Epithelial cell of esophagus (primary cell): ENCODE data around the gene CEACAM18.

Source experiments
- DNase-seq: peaks from one replicate; pipeline ENCODE4 v3.0.0; 2010; ENCODE audit warnings: low read depth
- H3K4me3 ChIP-seq: 2 replicates; pipeline ENCODE4 v1.5.1; 2011; ENCODE audit warnings: mild to moderate bottlenecking, low read length, control low read depth
- TF ChIP-seq, protein P1 (sequence below): IDR thresholded peaks from 2 replicates; pipeline ENCODE4 v1.5.1; 2011; ENCODE audit warnings: low read depth, mild to moderate bottlenecking, low read length, control low read depth, inconsistent platforms; ENCODE audit not compliant: insufficient read depth; ENCODE audit errors: missing control alignments

The CEACAM18 gene

GRCh38 chr19:51456541-51457290 lies 21.6 kb upstream of the CEACAM18 start:
- TF ChIP-seq, protein P1, sequence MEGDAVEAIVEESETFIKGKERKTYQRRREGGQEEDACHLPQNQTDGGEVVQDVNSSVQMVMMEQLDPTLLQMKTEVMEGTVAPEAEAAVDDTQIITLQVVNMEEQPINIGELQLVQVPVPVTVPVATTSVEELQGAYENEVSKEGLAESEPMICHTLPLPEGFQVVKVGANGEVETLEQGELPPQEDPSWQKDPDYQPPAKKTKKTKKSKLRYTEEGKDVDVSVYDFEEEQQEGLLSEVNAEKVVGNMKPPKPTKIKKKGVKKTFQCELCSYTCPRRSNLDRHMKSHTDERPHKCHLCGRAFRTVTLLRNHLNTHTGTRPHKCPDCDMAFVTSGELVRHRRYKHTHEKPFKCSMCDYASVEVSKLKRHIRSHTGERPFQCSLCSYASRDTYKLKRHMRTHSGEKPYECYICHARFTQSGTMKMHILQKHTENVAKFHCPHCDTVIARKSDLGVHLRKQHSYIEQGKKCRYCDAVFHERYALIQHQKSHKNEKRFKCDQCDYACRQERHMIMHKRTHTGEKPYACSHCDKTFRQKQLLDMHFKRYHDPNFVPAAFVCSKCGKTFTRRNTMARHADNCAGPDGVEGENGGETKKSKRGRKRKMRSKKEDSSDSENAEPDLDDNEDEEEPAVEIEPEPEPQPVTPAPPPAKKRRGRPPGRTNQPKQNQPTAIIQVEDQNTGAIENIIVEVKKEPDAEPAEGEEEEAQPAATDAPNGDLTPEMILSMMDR = no peak
- no peak for DNase-seq
- no peak overlapping the region for H3K4me3 ChIP-seq

DNA sequence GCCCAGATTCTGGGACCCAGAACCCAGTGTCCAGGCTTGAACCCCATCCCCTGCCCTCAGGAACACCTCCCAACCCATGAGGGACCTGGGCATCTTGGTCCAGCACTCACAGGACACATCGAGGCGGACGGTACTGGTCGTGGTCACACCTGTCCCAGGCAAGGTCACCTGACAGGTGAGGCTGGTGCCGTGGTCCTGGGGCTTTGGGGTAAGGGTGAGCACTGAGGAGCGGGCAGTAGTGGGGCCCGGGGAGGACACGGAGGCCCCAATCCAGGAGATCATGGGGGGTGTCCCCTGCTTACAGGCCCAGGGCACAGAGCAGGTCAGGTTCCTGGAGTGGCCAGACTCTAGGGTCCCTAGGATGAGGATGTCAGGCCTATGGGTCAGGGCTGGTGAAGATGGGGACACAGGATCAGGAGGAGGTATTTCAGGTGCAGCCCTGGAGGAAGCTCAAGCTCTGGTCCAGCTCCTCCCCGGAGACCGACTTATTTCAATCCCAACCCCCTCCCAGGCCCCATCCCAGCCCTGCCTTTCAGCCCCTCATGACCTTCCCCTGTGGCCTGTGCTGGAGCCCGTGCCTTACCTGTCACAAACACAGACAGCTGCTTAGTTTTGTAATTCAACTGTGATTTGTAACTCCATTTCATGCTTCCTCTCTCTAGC lies 20.9 kb upstream of the CEACAM18 start:
- no peak for DNase-seq

DNA sequence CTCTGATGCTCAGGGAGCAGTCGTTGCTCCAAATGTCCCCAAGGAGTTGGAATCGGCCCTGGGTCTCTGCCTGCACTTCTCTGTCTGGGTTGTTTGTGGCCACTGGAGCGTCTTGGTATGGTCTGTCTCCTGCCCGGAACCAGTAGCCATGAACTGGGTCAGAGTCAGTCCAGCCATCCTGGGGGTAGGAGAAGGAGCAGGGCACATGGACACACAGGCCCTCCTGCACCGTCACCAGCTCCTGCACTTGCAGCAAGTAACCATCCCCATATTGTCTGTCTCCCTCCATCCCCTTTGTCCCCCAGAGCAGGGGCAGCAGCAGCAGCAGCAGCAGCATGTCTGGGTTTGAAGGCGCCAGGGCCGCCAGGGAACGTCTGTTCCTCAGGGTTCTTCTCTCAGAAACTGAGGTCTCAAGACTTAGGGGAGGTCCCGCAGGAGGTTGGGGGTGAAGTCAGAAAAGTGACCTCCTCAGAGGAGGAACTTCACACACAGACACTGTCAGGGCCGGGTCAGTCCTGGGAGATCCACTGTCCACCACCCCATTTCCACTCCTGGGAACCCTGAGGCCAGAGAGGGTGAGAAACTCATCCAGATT lies 20.2 kb upstream of the CEACAM18 start, which contains the start of gene SIGLEC8:
Gene SIGLEC8, minus strand, starts transcription at position 404 of the 595 bp plus-strand sequence. Its CDS starts 67 bp downstream, at position 337.
- DNase-seq = no peak
- H3K4me3 ChIP-seq = no peak within 1 kb of the TSS
- TF ChIP-seq, protein P1 = no peak

More for the DNA sequence above, 20.9 kb upstream of the CEACAM18 start:
- no peak overlapping the region for H3K4me3 ChIP-seq
- TF ChIP-seq, protein P1 = no peak

DNA sequence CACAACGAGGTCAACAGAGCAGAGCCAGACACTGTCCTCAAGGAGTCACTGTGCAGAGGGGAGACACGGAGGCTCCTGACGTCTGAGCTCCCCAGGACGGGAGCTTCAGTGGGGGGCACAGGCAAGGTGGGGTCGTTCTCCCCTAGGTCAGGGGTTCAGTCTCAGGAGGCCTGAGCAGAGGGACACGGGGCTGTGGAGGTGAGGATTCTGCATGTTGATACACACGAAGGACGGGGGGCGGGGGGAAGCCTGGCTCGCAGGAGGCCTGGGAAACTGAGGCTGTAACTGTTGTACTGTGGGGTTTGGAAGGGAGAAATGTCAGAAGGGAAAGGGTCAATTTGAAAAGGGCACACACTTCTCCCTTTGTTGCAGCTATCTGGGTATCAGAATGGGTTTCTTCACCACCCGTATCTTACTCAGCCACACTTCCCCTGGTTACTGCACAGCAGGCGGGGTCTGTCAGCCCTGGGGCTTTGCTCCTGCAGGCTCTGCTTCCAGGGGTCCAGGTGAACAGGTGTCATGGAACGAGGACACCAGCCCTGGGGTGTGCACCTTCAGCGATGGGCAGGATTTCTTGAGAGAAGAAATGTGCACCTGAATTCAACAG lies 19.3 kb upstream of the CEACAM18 start:
- no peak overlapping the region for H3K4me3 ChIP-seq
- TF ChIP-seq, protein P1 = no peak
- no peak for DNase-seq

DNA sequence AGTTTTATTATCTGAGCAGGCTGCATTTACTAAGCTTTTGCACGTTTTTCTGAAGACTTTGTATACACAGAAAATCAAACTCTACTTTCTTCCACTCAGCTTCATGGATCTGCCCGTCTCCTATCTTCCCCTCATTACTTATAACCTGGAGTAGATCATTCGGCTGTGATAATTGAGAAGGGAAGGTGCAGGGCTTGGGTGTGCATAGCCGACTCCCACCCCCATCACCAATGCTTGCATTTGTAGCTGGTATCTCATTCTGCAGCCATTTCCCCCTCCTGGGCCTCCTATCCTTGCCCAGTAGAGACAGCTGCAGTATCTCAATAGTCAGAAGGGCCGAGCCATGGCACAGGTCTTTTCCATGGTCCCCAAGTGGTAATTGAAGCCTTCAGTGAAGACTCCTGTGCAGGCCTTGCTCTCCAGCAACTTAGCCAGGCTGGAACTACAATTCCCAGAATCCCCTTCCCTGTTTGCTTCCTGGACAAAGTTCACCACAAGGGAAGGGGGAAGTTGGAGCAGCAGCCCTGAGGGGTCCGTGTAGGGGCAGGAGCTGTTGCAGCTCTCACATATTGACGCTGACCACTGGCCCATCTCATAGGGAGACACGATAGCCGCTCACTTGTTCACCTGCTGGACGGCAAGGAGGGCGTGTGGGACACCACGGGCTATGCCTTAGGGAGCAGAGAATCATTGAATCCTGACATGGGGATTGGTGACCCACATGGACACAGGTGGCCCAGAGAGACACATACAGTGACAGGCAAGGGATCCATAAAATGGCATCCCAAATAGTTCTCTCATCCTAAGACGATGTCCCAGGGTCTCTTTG lies 18.0 kb upstream of the CEACAM18 start:
- TF ChIP-seq, protein P1 = no peak
- H3K4me3 ChIP-seq = no peak overlapping the region
- DNase-seq = no peak

GRCh38 chr19:51461723-51462161 lies 16.6 kb upstream of the CEACAM18 start:
- DNase-seq = no peak
- TF ChIP-seq, protein P1 = no peak
- no peak overlapping the region for H3K4me3 ChIP-seq
